ENCODE data around the gene CMTM1. TPM values are rescaled to one million over a fixed set of nuclear protein-coding genes. Genes with fewer than 3 reads are reported as not detected.
A peak's percentile ranks its signal among the peaks of the same experiment; 100 is the strongest.

The CMTM1 gene
- total RNA-seq, 1 experiment from 2014 or later, result 2.6 TPM

- peaks cover 13 to 14% of the 10 kb centered on the region in 2 experiments for H3K4me1 Mint-ChIP-seq
These were observed 23.8 kb upstream of the CMTM1 start for GRCh38 chr16:66542396-66542795.

More at GRCh38 chr16:66542396-66542795, 23.8 kb upstream of the CMTM1 start:
- Histone ChIP-seq H3T11ph (ENCODE audit: low read length) (no peak overlapping the region), H3K79me1 (ENCODE audit: insufficient read depth, low read depth, low read length, poor library complexity, severe bottlenecking) (no peaks in the 10 kb centered on the region), H3K23me2 (ENCODE audit: insufficient read length, low read depth, low read length, poor library complexity, severe bottlenecking) (no peaks in the 10 kb centered on the region), H3K9me3 (ENCODE audit: control insufficient read depth, low read depth, low read length) (no peaks in the 10 kb centered on the region), H4K20me1 (ENCODE audit: control insufficient read depth, insufficient read depth, insufficient read length) (no peaks in the 10 kb centered on the region), H2BK5ac (ENCODE audit: insufficient read length, low read length) (no peak overlapping the region), H3K4ac (ENCODE audit: low read depth, low read length) (no peak overlapping the region), H4K8ac (replicated peaks; ENCODE audit: insufficient read length, low read depth, low read length) (no peak overlapping the region), H2BK12ac (ENCODE audit: insufficient read length, low read depth, low read length) (no peak overlapping the region), H2BK120ac (ENCODE audit: low read depth, low read length, poor library complexity, severe bottlenecking) (no peak overlapping the region), H3K14ac (ENCODE audit: insufficient read depth, low read length) (no peak overlapping the region), H4K5ac (ENCODE audit: insufficient read length, low read depth, low read length) (no peak overlapping the region), H3K18ac (ENCODE audit: insufficient read length, low read depth, low read length) (no peak overlapping the region), H3K4me2 (ENCODE audit: insufficient read depth, insufficient read length, low read length) (no peak overlapping the region), H3K9ac (ENCODE audit: extremely low read depth, insufficient read length, low read length) (no peak overlapping the region), H3K27me3 (ENCODE audit: insufficient read depth, low read length) (no peaks in the 10 kb centered on the region), H2BK15ac (ENCODE audit: low read depth, low read length) (no peak overlapping the region), H4K91ac (ENCODE audit: insufficient read length, low read depth, low read length) (no peak overlapping the region), H3K56ac (ENCODE audit: insufficient read length, low read depth, low read length) (no peak overlapping the region), H3K27ac (ENCODE audit: insufficient read length, low read depth, low read length) (peak overlapping the region; percentile 8), H2AK5ac (ENCODE audit: insufficient read length, low read length) (no peak overlapping the region), H3K4me1 (ENCODE audit: insufficient read depth, low read length) (peaks cover 8% of the 10 kb centered on the region; the same call in 1 of the 2 replicates), H3K23ac (ENCODE audit: insufficient read length, low read depth, low read length) (no peak overlapping the region), H2BK20ac (ENCODE audit: low read depth, low read length, poor library complexity, severe bottlenecking) (no peak overlapping the region), H2AFZ (ENCODE audit: low read length) (no peak overlapping the region), H3K79me2 (ENCODE audit: insufficient read depth, low read length) (no peaks in the 10 kb centered on the region)
- Mint-ChIP-seq H3K27me3 (ENCODE audit: low read depth) (no peaks in the 10 kb centered on the region), H3K4me3 (no peak overlapping the region), H3K9me3 (no peaks in the 10 kb centered on the region), H3K36me3 (ENCODE audit: insufficient read depth in 1 of 3, low read depth in 3 of 3) (peaks cover 0 to 2% (median 0%) of the 10 kb centered on the region in 3 experiments; a peak in 3 of 7 replicates), H3K27ac (peak overlapping the region in 1 of 3 experiments; percentile 41; a peak in 2 of 7 replicates)
- TF ChIP-seq, protein P1, sequence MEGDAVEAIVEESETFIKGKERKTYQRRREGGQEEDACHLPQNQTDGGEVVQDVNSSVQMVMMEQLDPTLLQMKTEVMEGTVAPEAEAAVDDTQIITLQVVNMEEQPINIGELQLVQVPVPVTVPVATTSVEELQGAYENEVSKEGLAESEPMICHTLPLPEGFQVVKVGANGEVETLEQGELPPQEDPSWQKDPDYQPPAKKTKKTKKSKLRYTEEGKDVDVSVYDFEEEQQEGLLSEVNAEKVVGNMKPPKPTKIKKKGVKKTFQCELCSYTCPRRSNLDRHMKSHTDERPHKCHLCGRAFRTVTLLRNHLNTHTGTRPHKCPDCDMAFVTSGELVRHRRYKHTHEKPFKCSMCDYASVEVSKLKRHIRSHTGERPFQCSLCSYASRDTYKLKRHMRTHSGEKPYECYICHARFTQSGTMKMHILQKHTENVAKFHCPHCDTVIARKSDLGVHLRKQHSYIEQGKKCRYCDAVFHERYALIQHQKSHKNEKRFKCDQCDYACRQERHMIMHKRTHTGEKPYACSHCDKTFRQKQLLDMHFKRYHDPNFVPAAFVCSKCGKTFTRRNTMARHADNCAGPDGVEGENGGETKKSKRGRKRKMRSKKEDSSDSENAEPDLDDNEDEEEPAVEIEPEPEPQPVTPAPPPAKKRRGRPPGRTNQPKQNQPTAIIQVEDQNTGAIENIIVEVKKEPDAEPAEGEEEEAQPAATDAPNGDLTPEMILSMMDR (conservative IDR thresholded peaks at IDR 0.05), result no peak
- DNase-seq, result no peak
- no CpG with 5 or more reads among the region's 3 CpGs for whole genome bisulfite sequencing (ENCODE audit: extremely low coverage, insufficient read length, low lambda C conversion rate)

All from H9 (cell line).